Fibroblast of mammary gland (primary cell): Measurements from ENCODE around the gene PRKG1.
"Not testable (repeated sequence)": the region's sequence is repeated elsewhere in the genome, so short reads cannot be mapped to it uniquely, and the experiment has no call there.

ENCODE experiments used
- DNase-seq: peaks from one replicate; pipeline ENCODE4 v3.0.0-alpha.2; 2010; ENCODE audit warnings: low read depth
- H3K4me3 ChIP-seq: 2 replicates; pipeline ENCODE4 v1.5.1; 2011; ENCODE audit warnings: low read depth, mild to moderate bottlenecking, low read length, moderate library complexity; ENCODE audit not compliant: control insufficient read depth
- TF ChIP-seq, protein P1 (sequence below): conservative IDR thresholded peaks from 2 replicates; pipeline ENCODE4 v1.5.1; 2011; ENCODE audit warnings: low read depth, low read length, inconsistent platforms; ENCODE audit not compliant: control insufficient read depth, insufficient read depth

PRKG1 gene

DNA sequence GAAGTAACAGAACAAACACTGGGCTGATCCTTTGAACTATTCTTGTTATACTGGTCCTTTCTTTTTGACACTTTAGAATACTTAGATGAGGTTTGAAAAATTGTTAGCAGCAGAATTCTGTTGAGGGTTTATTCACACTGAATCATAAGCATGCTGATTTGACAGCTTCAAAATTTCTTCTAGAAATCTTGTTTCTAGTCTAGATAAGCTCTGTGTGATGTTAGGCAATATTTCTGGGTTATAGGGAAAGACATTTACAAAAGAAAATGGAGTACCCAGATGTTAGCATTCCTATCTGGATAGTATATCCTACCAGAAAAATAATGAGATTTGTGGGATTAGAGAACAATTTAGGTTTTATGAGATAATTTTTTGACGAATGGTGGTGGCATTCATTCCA lies 613.0 kb downstream of the PRKG1 start:
- H3K4me3 ChIP-seq = no peak overlapping the region
- DNase-seq = no peak
- TF ChIP-seq, protein P1, sequence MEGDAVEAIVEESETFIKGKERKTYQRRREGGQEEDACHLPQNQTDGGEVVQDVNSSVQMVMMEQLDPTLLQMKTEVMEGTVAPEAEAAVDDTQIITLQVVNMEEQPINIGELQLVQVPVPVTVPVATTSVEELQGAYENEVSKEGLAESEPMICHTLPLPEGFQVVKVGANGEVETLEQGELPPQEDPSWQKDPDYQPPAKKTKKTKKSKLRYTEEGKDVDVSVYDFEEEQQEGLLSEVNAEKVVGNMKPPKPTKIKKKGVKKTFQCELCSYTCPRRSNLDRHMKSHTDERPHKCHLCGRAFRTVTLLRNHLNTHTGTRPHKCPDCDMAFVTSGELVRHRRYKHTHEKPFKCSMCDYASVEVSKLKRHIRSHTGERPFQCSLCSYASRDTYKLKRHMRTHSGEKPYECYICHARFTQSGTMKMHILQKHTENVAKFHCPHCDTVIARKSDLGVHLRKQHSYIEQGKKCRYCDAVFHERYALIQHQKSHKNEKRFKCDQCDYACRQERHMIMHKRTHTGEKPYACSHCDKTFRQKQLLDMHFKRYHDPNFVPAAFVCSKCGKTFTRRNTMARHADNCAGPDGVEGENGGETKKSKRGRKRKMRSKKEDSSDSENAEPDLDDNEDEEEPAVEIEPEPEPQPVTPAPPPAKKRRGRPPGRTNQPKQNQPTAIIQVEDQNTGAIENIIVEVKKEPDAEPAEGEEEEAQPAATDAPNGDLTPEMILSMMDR = no peak

DNA sequence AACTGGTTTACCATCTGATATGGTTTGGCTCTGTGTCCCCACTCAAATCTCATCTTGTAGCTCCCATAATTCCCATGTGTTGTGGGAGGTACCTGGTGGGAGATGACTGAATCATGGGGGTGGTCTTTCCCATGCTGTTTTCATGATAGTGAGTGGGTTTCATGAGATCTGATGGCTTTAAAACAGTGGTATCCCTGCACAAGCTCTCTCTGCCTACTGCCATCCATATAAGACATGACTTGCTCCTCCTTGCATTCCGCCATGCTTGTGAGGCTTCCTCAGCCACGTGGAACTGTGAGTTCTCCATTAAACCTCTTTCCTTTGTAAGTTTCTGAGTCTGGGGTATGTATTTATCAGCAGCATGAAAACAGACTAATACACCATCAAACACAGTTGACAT lies 614.5 kb downstream of the PRKG1 start:
- DNase-seq, H3K4me3 ChIP-seq: not testable (repeated sequence)

DNA sequence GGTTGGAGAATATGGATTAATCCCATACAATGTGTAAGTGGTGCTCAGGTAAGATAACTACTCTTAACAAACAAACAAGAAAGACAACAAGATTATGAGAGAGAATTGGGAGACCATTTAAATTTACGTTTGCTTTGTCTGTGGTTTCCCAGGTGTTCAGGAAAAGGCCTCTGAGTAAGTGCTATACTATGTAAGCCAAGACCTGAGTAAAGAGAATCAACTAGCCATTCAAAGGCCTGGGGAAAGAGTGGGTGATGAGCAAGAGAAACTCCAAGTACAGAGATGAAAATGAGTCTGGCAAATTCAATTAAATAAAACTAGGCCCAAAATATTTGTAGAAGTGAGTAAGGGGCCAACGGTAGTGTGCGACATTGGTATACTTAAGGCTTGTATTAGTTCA lies 615.2 kb downstream of the PRKG1 start:
- DNase-seq = no peak
- H3K4me3 ChIP-seq = no peak overlapping the region
- TF ChIP-seq, protein P1 = no peak

DNA sequence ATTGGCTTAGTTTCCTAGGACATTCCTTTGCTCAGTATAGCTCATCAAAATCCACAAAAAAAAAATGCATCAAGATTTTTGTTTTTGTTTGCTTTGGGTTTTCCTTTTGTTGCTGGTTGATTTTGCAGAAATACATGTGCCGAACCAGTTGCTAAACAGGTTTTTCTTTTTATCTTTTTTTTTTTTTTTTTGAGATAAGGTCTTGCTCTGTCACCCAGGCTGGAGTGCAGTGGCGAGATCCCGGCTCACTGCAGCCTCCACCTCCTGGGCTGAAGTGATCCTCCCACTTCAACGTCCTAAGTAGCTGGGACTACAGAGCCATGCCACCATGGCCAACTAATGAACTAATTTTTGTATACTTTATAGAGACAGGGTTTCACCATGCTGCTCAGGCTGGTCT lies 616.8 kb downstream of the PRKG1 start:
- TF ChIP-seq, protein P1 = no peak
- no peak overlapping the region for H3K4me3 ChIP-seq
- DNase-seq = no peak

DNA sequence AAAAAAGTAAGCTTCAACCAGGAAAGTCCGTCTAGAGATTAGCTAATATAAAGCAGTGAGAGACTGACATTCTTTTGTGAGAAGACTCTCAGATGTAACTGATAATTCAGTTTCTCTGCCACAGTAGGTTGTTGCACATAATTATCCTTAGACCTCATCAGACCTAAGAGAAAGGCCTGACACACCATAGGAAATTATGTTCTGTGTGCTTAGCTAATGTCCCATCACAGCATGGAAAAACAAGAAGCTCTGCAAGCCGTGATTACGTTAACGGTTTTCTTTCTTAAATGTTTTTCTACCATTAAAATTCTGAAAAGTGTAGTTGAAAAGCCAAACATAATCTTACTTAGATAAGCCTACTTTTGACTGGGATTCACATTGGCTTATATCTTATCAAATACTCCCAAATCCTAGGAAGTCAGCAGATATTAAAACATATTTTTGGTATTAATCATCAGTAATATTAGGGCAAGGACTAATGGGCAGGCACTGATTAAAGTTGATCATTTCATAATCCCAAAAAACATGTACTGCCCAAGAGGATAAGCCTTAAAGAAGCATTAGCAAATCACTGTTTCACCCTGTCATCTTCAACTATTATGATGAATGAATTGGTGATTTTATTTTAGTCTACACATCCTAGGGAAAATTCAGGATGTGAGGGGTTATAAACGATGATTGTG lies 619.9 kb downstream of the PRKG1 start:
- TF ChIP-seq, protein P1 = no peak
- DNase-seq = no peak
- H3K4me3 ChIP-seq = no peak overlapping the region

DNA sequence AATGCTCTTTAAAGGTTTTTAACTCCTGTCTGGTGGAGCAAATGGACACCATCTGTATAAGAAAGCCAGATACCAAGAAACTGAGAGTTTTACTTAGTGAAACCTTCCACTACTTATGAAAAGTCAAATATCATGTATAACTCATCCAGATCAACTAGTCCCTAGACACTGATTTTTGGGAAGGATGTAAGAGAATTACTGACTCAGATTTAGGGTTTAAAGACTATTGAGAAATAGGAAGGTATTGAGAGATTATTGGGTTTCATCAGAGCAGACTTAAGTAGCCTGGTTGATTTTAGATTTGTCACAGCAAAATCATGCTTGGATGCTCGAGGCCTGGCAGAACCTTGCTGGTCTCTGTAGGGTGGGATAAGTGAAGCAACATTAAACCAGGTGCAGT lies 622.0 kb downstream of the PRKG1 start:
- TF ChIP-seq, protein P1 = no peak
- H3K4me3 ChIP-seq = no peak overlapping the region
- peak; percentile 73 for DNase-seq

GRCh38 chr10:51698473-51699063 lies 624.3 kb downstream of the PRKG1 start:
- TF ChIP-seq, protein P1 = no peak
- no peak for DNase-seq
- H3K4me3 ChIP-seq = peak overlapping the region; percentile 84
